ENCODE data around the gene HIC2.
"Not testable (repeated sequence)": the region's sequence is repeated elsewhere in the genome, so short reads cannot be mapped to it uniquely, and the experiment has no call there.

HIC2 gene

GRCh38 chr22:21420180-21420763 is 3.1 kb downstream of the HIC2 start:
- in situ Hi-C loops (cut with MboI; ENCODE audit: low sequenced_read_pairs, unreplicated experiment) = not testable (repeated sequence)

GRCh38 chr22:21424084-21424709 is 7.0 kb downstream of the HIC2 start:
- DNase-seq (ENCODE audit: low spot score); in situ Hi-C loops (cut with MboI; ENCODE audit: low sequenced_read_pairs, unreplicated experiment): not testable (repeated sequence)

More at GRCh38 chr22:21420180-21420763, 3.1 kb downstream of the HIC2 start:
- DNase-seq (ENCODE audit: low spot score) = not testable (repeated sequence)

GRCh38 chr22:21434378-21435233 is 17.4 kb downstream of the HIC2 start:
- DNase-seq (ENCODE audit: low spot score); in situ Hi-C loops (cut with MboI; ENCODE audit: low sequenced_read_pairs, unreplicated experiment): not testable (repeated sequence)

GRCh38 chr22:21435998-21436810 is 19.0 kb downstream of the HIC2 start:
- DNase-seq (ENCODE audit: low spot score); in situ Hi-C loops (cut with MboI; ENCODE audit: low sequenced_read_pairs, unreplicated experiment): not testable (repeated sequence)

GRCh38 chr22:21438013-21438412 is 20.8 kb downstream of the HIC2 start:
- in situ Hi-C loops (cut with MboI; ENCODE audit: low sequenced_read_pairs, unreplicated experiment); DNase-seq (ENCODE audit: low spot score): not testable (repeated sequence)

- in situ Hi-C loops (cut with MboI; ENCODE audit: low sequenced_read_pairs, unreplicated experiment); DNase-seq (ENCODE audit: low spot score): not testable (repeated sequence)
These were observed 23.0 kb downstream of the HIC2 start for GRCh38 chr22:21440018-21440636.

- DNase-seq (ENCODE audit: low spot score); in situ Hi-C loops (cut with MboI; ENCODE audit: low sequenced_read_pairs, unreplicated experiment): not testable (repeated sequence)
These were observed 23.5 kb downstream of the HIC2 start for GRCh38 chr22:21440676-21441075.

GRCh38 chr22:21441170-21441569 is 24.0 kb downstream of the HIC2 start:
- in situ Hi-C loops (cut with MboI; ENCODE audit: low sequenced_read_pairs, unreplicated experiment); DNase-seq (ENCODE audit: low spot score): not testable (repeated sequence)

GRCh38 chr22:21442123-21442522 is 25.0 kb downstream of the HIC2 start:
- in situ Hi-C loops (cut with MboI; ENCODE audit: low sequenced_read_pairs, unreplicated experiment); DNase-seq (ENCODE audit: low spot score): not testable (repeated sequence)

- in situ Hi-C loops (cut with MboI; ENCODE audit: low sequenced_read_pairs, unreplicated experiment) = not testable (repeated sequence)
These were observed 25.5 kb downstream of the HIC2 start for GRCh38 chr22:21442646-21443045.

GRCh38 chr22:21443057-21443734 is 26.0 kb downstream of the HIC2 start:
- in situ Hi-C loops (cut with MboI; ENCODE audit: low sequenced_read_pairs, unreplicated experiment) = no loop called here

More at GRCh38 chr22:21442646-21443045, 25.5 kb downstream of the HIC2 start:
- DNase-seq (ENCODE audit: low spot score) = not testable (repeated sequence)

More at GRCh38 chr22:21443057-21443734, 26.0 kb downstream of the HIC2 start:
- no peak for TF ChIP-seq CTCF (IDR thresholded peaks at IDR 0.05; ENCODE audit: borderline replicate concordance, control extremely low read depth, extremely low read depth, insufficient read depth, missing control alignments)
- DNase-seq (ENCODE audit: low spot score) = no peak

All from GM13976 (cell line).